HEK293T (cell line): Measurements from ENCODE around the gene PRR4.

ENCODE experiments used
- FOXM1 ChIP-seq: fragments of 450-650 bp; IDR thresholded peaks from 2 replicates; pipeline ENCODE4 v1.6.1; 2017; ENCODE audit warnings: mild to moderate bottlenecking, borderline replicate concordance
- NFRKB ChIP-seq: fragments of 450-650 bp; IDR thresholded peaks from 2 replicates; pipeline ENCODE4 v1.6.1; 2016; ENCODE audit warnings: mild to moderate bottlenecking, moderate library complexity
- SP1 ChIP-seq: fragments of 450-650 bp; IDR thresholded peaks from 2 replicates; pipeline ENCODE4 v1.6.1; 2017

DNA sequence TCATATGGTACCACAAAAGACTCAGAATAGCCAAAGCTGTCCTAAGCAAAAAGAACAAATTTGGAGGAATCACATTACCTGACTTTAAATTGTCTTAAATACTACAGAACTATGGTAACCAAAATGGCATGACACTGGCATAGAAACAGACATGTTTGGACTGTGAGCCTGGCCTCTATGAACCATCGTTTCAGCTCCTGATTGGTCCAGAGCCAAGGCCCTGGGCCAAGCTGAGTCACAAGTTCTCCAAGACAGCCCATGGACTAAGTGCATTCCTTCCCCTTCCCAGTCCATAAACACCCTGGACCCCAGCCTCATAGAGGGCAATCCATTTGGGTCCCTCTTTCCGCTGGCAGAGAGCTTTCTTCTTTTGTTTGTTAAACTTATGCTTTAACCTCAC, 12.1 kb upstream of the PRR4 start:
- TF ChIP-seq FOXM1 (no peak), SP1 (no peak), NFRKB (no peak)
